ENCODE measurements around the gene VWA1.
A peak's percentile ranks its signal among the peaks of the same experiment; 100 is the strongest.
"Not testable (repeated sequence)": the region's sequence is repeated elsewhere in the genome, so short reads cannot be mapped to it uniquely, and the experiment has no call there.

The VWA1 gene

GRCh38 chr1:1403653-1404052 is 31.8 kb upstream of the VWA1 start:
- no peak overlapping the region for H3K4me3 ChIP-seq (ENCODE audit: low read depth, low read length)
- TF ChIP-seq CTCF (IDR thresholded peaks at IDR 0.05; ENCODE audit: low read depth, low read length, missing control alignments) = no peak
- no peak for DNase-seq (ENCODE audit: low read depth)

GRCh38 chr1:1406101-1406820 is 29.2 kb upstream of the VWA1 start:
- H3K4me3 ChIP-seq (ENCODE audit: low read depth, low read length) = peak overlapping the region; percentile 88
- no peak for DNase-seq (ENCODE audit: low read depth)
- TF ChIP-seq CTCF (IDR thresholded peaks at IDR 0.05; ENCODE audit: low read depth, low read length, missing control alignments) = no peak

GRCh38 chr1:1406821-1407635 is 28.5 kb upstream of the VWA1 start, which contains the start of gene MRPL20:
Gene MRPL20 (minus strand): TSS chr1:1407293. CDS start chr1:1407217, 76 bp downstream.
- TF ChIP-seq CTCF (IDR thresholded peaks at IDR 0.05; ENCODE audit: low read depth, low read length, missing control alignments) = no peak
- H3K4me3 ChIP-seq (ENCODE audit: low read depth, low read length) = peak within 1 kb of the TSS; percentile 88

GRCh38 chr1:1407636-1408318 is 27.7 kb upstream of the VWA1 start:
- no peak for DNase-seq (ENCODE audit: low read depth)
- peak; percentile 14 for TF ChIP-seq CTCF (IDR thresholded peaks at IDR 0.05; ENCODE audit: low read depth, low read length, missing control alignments)

More at GRCh38 chr1:1406821-1407635, 28.5 kb upstream of the VWA1 start, which contains the start of gene MRPL20:
- DNase-seq (ENCODE audit: low read depth) = peak; percentile 79

GRCh38 chr1:1410238-1410637 is 25.3 kb upstream of the VWA1 start:
- not testable (repeated sequence) for H3K4me3 ChIP-seq (ENCODE audit: low read depth, low read length); DNase-seq (ENCODE audit: low read depth)

More at GRCh38 chr1:1407636-1408318, 27.7 kb upstream of the VWA1 start:
- H3K4me3 ChIP-seq (ENCODE audit: low read depth, low read length) = peak overlapping the region; percentile 88

GRCh38 chr1:1411626-1412025 is 23.9 kb upstream of the VWA1 start:
- H3K4me3 ChIP-seq (ENCODE audit: low read depth, low read length) = no peak overlapping the region
- DNase-seq (ENCODE audit: low read depth) = no peak
- no peak for TF ChIP-seq CTCF (IDR thresholded peaks at IDR 0.05; ENCODE audit: low read depth, low read length, missing control alignments)

- not testable (repeated sequence) for H3K4me3 ChIP-seq (ENCODE audit: low read depth, low read length); DNase-seq (ENCODE audit: low read depth)
These were observed 23.1 kb upstream of the VWA1 start for GRCh38 chr1:1412311-1412902.

Measured in GM12864 (cell line).